Measurements from ENCODE around the gene LRRC46. TPM values are rescaled to one million over a fixed set of nuclear protein-coding genes. Genes with fewer than 3 reads are reported as not detected.

LRRC46 gene
- total RNA-seq, 6 experiments from 2014 or later: 0.41 to 1.1 (median 0.83) TPM

- Mint-ChIP-seq H3K36me3 (ENCODE audit: low read depth) (peaks cover 12% of the 10 kb centered on the region), H3K4me1 (ENCODE audit: low read depth) (peaks cover 16% of the 10 kb centered on the region), H3K27me3 (ENCODE audit: insufficient read depth) (peaks cover 17% of the 10 kb centered on the region), H3K4me3 (no peak overlapping the region), H3K27ac (no peak overlapping the region), H3K9me3 (no peaks in the 10 kb centered on the region)
- no peak for TF ChIP-seq CTCF (IDR thresholded peaks at IDR 0.05)
- DNase-seq: no peak
Measured at GRCh38 chr17:47806026-47806912, 25.2 kb upstream of the LRRC46 start.

GRCh38 chr17:47806913-47807255 is 24.6 kb upstream of the LRRC46 start:
- no peak overlapping the region for H3K4me3 Mint-ChIP-seq
- no peak overlapping the region for H3K27ac Mint-ChIP-seq
- H3K27me3 Mint-ChIP-seq (ENCODE audit: insufficient read depth): peaks cover 16% of the 10 kb centered on the region
- DNase-seq: no peak
- TF ChIP-seq CTCF (IDR thresholded peaks at IDR 0.05): no peak
- H3K9me3 Mint-ChIP-seq: no peaks in the 10 kb centered on the region
- H3K36me3 Mint-ChIP-seq (ENCODE audit: low read depth): peaks cover 12% of the 10 kb centered on the region
- peaks cover 16% of the 10 kb centered on the region for H3K4me1 Mint-ChIP-seq (ENCODE audit: low read depth)

GRCh38 chr17:47807421-47807820 is 24.0 kb upstream of the LRRC46 start:
- Mint-ChIP-seq H3K4me1 (ENCODE audit: low read depth) (peaks cover 16% of the 10 kb centered on the region), H3K9me3 (no peaks in the 10 kb centered on the region), H3K27ac (no peak overlapping the region), H3K27me3 (ENCODE audit: insufficient read depth) (peaks cover 11% of the 10 kb centered on the region), H3K36me3 (ENCODE audit: low read depth) (peaks cover 15% of the 10 kb centered on the region), H3K4me3 (no peak overlapping the region)
- DNase-seq: no peak
- no peak for TF ChIP-seq CTCF (IDR thresholded peaks at IDR 0.05)

- H3K9me3 Mint-ChIP-seq: no peaks in the 10 kb centered on the region
- no peak overlapping the region for H3K4me3 Mint-ChIP-seq
- no peak for DNase-seq
- H3K27ac Mint-ChIP-seq: no peak overlapping the region
- H3K36me3 Mint-ChIP-seq (ENCODE audit: low read depth): peaks cover 21% of the 10 kb centered on the region
- H3K27me3 Mint-ChIP-seq (ENCODE audit: insufficient read depth): peaks cover 11% of the 10 kb centered on the region
- peaks cover 16% of the 10 kb centered on the region for H3K4me1 Mint-ChIP-seq (ENCODE audit: low read depth)
- no peak for TF ChIP-seq CTCF (IDR thresholded peaks at IDR 0.05)
Measured at GRCh38 chr17:47808036-47808829, 23.2 kb upstream of the LRRC46 start.

GRCh38 chr17:47808830-47809480 is 22.5 kb upstream of the LRRC46 start:
- Mint-ChIP-seq H3K27ac (no peak overlapping the region), H3K36me3 (ENCODE audit: low read depth) (peaks cover 21% of the 10 kb centered on the region), H3K4me1 (ENCODE audit: low read depth) (peaks cover 16% of the 10 kb centered on the region), H3K4me3 (no peak overlapping the region), H3K27me3 (ENCODE audit: insufficient read depth) (peaks cover 9% of the 10 kb centered on the region), H3K9me3 (no peaks in the 10 kb centered on the region)
- no peak for DNase-seq
- no peak for TF ChIP-seq CTCF (IDR thresholded peaks at IDR 0.05)

Data from HFFc6 (cell line).